H1 (cell line): Measurements from ENCODE around the gene SLC27A1. TPM values are rescaled to one million over a fixed set of nuclear protein-coding genes. Genes with fewer than 3 reads are reported as not detected.
A peak's percentile ranks its signal among the peaks of the same experiment; 100 is the strongest.

ENCODE experiments used
- CTCF ChIA-PET: fragments of 300-600 bp; sonication (Branson Sonifier 250); formaldehyde crosslinking; loops from one replicate; lab custom pipeline; 2021; ENCODE audit not compliant: partially characterized antibody; lab: Charles Lee
- POLR2A ChIA-PET: fragments of 300-600 bp; sonication (Branson Sonifier 250); formaldehyde crosslinking; loops from one replicate; lab custom pipeline; 2021; ENCODE audit warnings: inconsistent platforms; ENCODE audit not compliant: partially characterized antibody; lab: Charles Lee
- DNase-seq, 2 experiments: peaks; one replicate each; pipeline versions ENCODE4 v3.0.0 to v3.0.0-alpha.2; 2010 to 2022; ENCODE audit warnings: low spot score in 2 of 2, low read depth in 1 of 2, mixed read lengths in 1 of 2
- FAIRE-seq: peaks from 2 replicates; lab custom pipeline; 2011; peaks lifted over from hg19 to GRCh38; lab: Jason Lieb, UNC
- H2AFZ ChIP-seq: 2 replicates; pipeline ENCODE4 v1.8.1; 2012; ENCODE audit warnings: low read length, inconsistent platforms
- H2AK5ac ChIP-seq: 2 replicates; pipeline ENCODE4 v1.6.1; 2013; ENCODE audit warnings: low read depth, low read length
- H2BK120ac ChIP-seq: replicated peaks from 2 replicates; pipeline ENCODE3; 2013; ENCODE audit warnings: low read depth, low read length, inconsistent platforms
- H2BK12ac ChIP-seq: 2 replicates; pipeline ENCODE4 v1.6.1; 2013; ENCODE audit warnings: low read depth, low read length
- H2BK15ac ChIP-seq: 2 replicates; pipeline ENCODE4 v1.6.1; 2013; ENCODE audit warnings: low read length
- H2BK20ac ChIP-seq: 2 replicates; pipeline ENCODE4 v1.6.1; 2013; ENCODE audit warnings: low read length
- H2BK5ac ChIP-seq: 2 replicates; pipeline ENCODE4 v1.6.1; 2013; ENCODE audit warnings: low read depth, low read length
- H3K14ac ChIP-seq: 2 replicates; pipeline ENCODE4 v1.6.1; 2013; ENCODE audit warnings: inconsistent platforms; ENCODE audit not compliant: insufficient read length
- H3K18ac ChIP-seq: 2 replicates; pipeline ENCODE4 v1.6.1; 2013; ENCODE audit warnings: low read length; ENCODE audit errors: extremely low read depth
- H3K23ac ChIP-seq: 2 replicates; pipeline ENCODE4 v1.6.1; 2013; ENCODE audit warnings: inconsistent platforms; ENCODE audit not compliant: insufficient read length
- H3K23me2 ChIP-seq: 2 replicates; pipeline ENCODE4 v1.6.1; 2013; ENCODE audit warnings: low read depth, low read length
- H3K27ac ChIP-seq: 2 replicates; pipeline ENCODE4 v1.6.1; 2011; ENCODE audit warnings: low read depth, low read length, inconsistent platforms
- H3K27me3 ChIP-seq, 4 experiments: replicated peaks in 1 of 4; 1 replicate in 1 of 4; 2 replicates in 3 of 4; pipeline versions ENCODE4 v1.6.1 to v1.8.1; 2011 to 2013; ENCODE audit warnings: low read length in 3 of 4, mild to moderate bottlenecking in 3 of 4, inconsistent platforms in 2 of 4, mixed read lengths in 2 of 4, moderate library complexity in 1 of 4; ENCODE audit not compliant: control insufficient read depth in 3 of 4, insufficient read depth in 3 of 4; ENCODE audit errors: extremely low read depth in 1 of 4
- H3K36me3 ChIP-seq, 4 experiments: 2 replicates each; pipeline versions ENCODE4 v1.6.1 to v1.8.1; 2011 to 2013; ENCODE audit warnings: mild to moderate bottlenecking in 4 of 4, low read length in 3 of 4, moderate library complexity in 2 of 4, control low read depth in 1 of 4, inconsistent platforms in 1 of 4; ENCODE audit not compliant: insufficient read depth in 4 of 4, control insufficient read depth in 2 of 4
- H3K4ac ChIP-seq: replicated peaks from 2 replicates; pipeline ENCODE3; 2013; ENCODE audit warnings: low read length, low read depth, mixed read lengths, inconsistent platforms; ENCODE audit not compliant: insufficient read length
- H3K4me1 ChIP-seq, 4 experiments: replicated peaks in 1 of 4; 1 replicate in 1 of 4; 2 replicates in 3 of 4; pipeline versions ENCODE4 v1.6.1 to v1.8.1; 2011 to 2013; ENCODE audit warnings: low read length in 3 of 4, inconsistent platforms in 2 of 4, mixed read lengths in 1 of 4; ENCODE audit not compliant: insufficient read depth in 4 of 4, control insufficient read depth in 3 of 4
- H3K4me2 ChIP-seq, 2 experiments: 2 replicates each; pipeline versions ENCODE4 v1.6.1 to v1.8.1; 2011 to 2013; ENCODE audit warnings: low read depth in 2 of 2, low read length in 2 of 2, control low read depth in 1 of 2, inconsistent platforms in 1 of 2, mild to moderate bottlenecking in 1 of 2; ENCODE audit not compliant: insufficient read depth in 1 of 2
- H3K4me3 ChIP-seq, 4 experiments: fragments of 200-600, 300-600 bp in 1 of 4; sonication (generic), shearing (Covaris generic), sonication (Bioruptor Twin) in 1 of 4; 2 replicates each; pipeline versions ENCODE4 v1.5.1 to v1.8.1; 2011 to 2016; ENCODE audit warnings: low read length in 4 of 4, low read depth in 3 of 4, control low read depth in 2 of 4, inconsistent platforms in 2 of 4, mild to moderate bottlenecking in 2 of 4, mixed read lengths in 1 of 4, moderate library complexity in 1 of 4; ENCODE audit not compliant: insufficient read depth in 2 of 4; ENCODE audit errors: extremely low read depth in 1 of 4
- H3K56ac ChIP-seq: replicated peaks from 2 replicates; pipeline ENCODE3; 2013; ENCODE audit warnings: low read depth, mild to moderate bottlenecking, mixed read lengths, low read length, inconsistent platforms; ENCODE audit not compliant: insufficient read length
- H3K79me1 ChIP-seq: 2 replicates; pipeline ENCODE4 v1.6.1; 2013; ENCODE audit warnings: low read depth, low read length, control low read depth
- H3K79me2 ChIP-seq, 2 experiments: 2 replicates each; pipeline versions ENCODE4 v1.6.1 to v1.8.1; 2012 to 2013; ENCODE audit warnings: low read length in 2 of 2, mild to moderate bottlenecking in 2 of 2, inconsistent platforms in 1 of 2; ENCODE audit not compliant: insufficient read depth in 2 of 2, control insufficient read depth in 1 of 2
- H3K9ac ChIP-seq, 4 experiments: replicated peaks in 1 of 4; 1 replicate in 1 of 4; 2 replicates in 3 of 4; pipeline versions ENCODE4 v1.6.1 to v1.8.1; 2011 to 2013; ENCODE audit warnings: low read depth in 3 of 4, low read length in 3 of 4, control low read depth in 2 of 4, mild to moderate bottlenecking in 2 of 4, moderate library complexity in 2 of 4, inconsistent platforms in 1 of 4; ENCODE audit errors: extremely low read depth in 1 of 4
- H3K9me3 ChIP-seq, 2 experiments: 2 replicates each; pipeline versions ENCODE4 v1.6.1 to v1.8.1; 2012 to 2013; ENCODE audit warnings: mild to moderate bottlenecking in 2 of 2, moderate library complexity in 2 of 2, control low read depth in 1 of 2, inconsistent platforms in 1 of 2, low read depth in 1 of 2, low read length in 1 of 2, mixed read lengths in 1 of 2; ENCODE audit not compliant: insufficient read depth in 2 of 2
- H4K20me1 ChIP-seq, 2 experiments: replicated peaks in 1 of 2; 2 replicates each; pipeline versions ENCODE3 to v1.8.1; 2011 to 2013; ENCODE audit warnings: inconsistent platforms in 2 of 2, low read length in 2 of 2, mild to moderate bottlenecking in 1 of 2; ENCODE audit not compliant: insufficient read depth in 2 of 2, control insufficient read depth in 1 of 2
- H4K5ac ChIP-seq: 2 replicates; pipeline ENCODE4 v1.6.1; 2013; ENCODE audit warnings: low read length, low read depth, mixed read lengths, inconsistent platforms; ENCODE audit not compliant: insufficient read length
- H4K8ac ChIP-seq: 2 replicates; pipeline ENCODE4 v1.8.0; 2013; ENCODE audit warnings: mild to moderate bottlenecking, moderate library complexity, low read length, inconsistent platforms; ENCODE audit not compliant: insufficient read depth; ENCODE audit errors: extremely low read depth
- H4K91ac ChIP-seq: replicated peaks from 2 replicates; pipeline ENCODE3; 2013; ENCODE audit warnings: low read length, mixed read lengths, inconsistent platforms; ENCODE audit not compliant: insufficient read length
- ATF3 ChIP-seq: IDR thresholded peaks from 2 replicates; pipeline ENCODE4 v1.6.1; 2011; ENCODE audit warnings: low read depth, mild to moderate bottlenecking, low read length; ENCODE audit not compliant: insufficient read depth
- KDM1A ChIP-seq: fragments of 200-600, 300-600 bp; sonication (generic); IDR thresholded peaks from 2 replicates; pipeline ENCODE4 v1.7.1; 2016; ENCODE audit warnings: mild to moderate bottlenecking, low read length, borderline replicate concordance
- WGBS, 2 experiments: shearing (Covaris generic) in 1 of 2; methylation state at CpG; one replicate each; pipeline versions ENCODE4 v1.1.6 to v1.1.7; 2013 to 2015; ENCODE audit warnings: low lambda C conversion rate in 2 of 2, mixed read lengths in 2 of 2, inconsistent platforms in 1 of 2, low coverage in 1 of 2, missing lambda C conversion rate in 1 of 2; ENCODE audit not compliant: insufficient replicate concordance in 2 of 2, insufficient coverage in 1 of 2, insufficient read length in 1 of 2; ENCODE audit errors: extremely low coverage in 1 of 2, missing lambda C conversion rate in 1 of 2; 5-methylcytosine and 5-hydroxymethylcytosine counted together
- polyA plus RNA-seq, 7 experiments: library from polyadenylated mRNA; depleted of rRNA in 3 of 7; stranded (reverse) in 5 of 7; unstranded in 2 of 7; fragments of >200 nt in 5 of 7; fragments of 200-250 nt in 2 of 7; gene quantifications; 1 replicate in 5 of 7; 2 replicates in 1 of 7; 4 replicates in 1 of 7; pipeline versions ENCODE4 v1.2.1 to v1.2.3, GENCODE V29; 2011 to 2013; ENCODE audit warnings: missing spikeins in 2 of 7, mixed read lengths in 2 of 7
- total RNA-seq: library from RNA; stranded (reverse); fragmentation: NEBNext Ultra II Directional; extraction: Animal tissue kit (Norgen Biotek cat#: 25700); gene quantifications from 2 replicates; pipeline ENCODE4 v1.2.1, GENCODE V29; 2021

Gene SLC27A1
- total and polyA plus RNA-seq, 2 of the 8 experiments (the other 6 are each of a cell fraction or from before 2014, with no cell fraction given) = 7.5 to 9.1 TPM

- no peak for DNase-seq
- Histone ChIP-seq H3K4me3 (no peak overlapping the region), H3K4ac (no peak overlapping the region), H4K20me1 (peaks cover 0 to 2% of the 10 kb centered on the region in 2 experiments), H3K23ac (no peak overlapping the region), H4K5ac (no peak overlapping the region), H2BK20ac (no peak overlapping the region), H3K56ac (no peak overlapping the region), H3K27me3 (peaks cover 2 to 28% (median 21%) of the 10 kb centered on the region in 4 experiments), H3K79me2 (no peaks in the 10 kb centered on the region), H2BK12ac (0 out of 2 replicates have a peak overlapping the region, but pooled peaks have one; percentile 6), H3K4me1 (peaks cover 0 to 7% (median 5%) of the 10 kb centered on the region in 4 experiments; a peak in 6 of 7 replicates), H2BK5ac (no peak overlapping the region), H2BK120ac (no peak overlapping the region), H3K9me3 (no peaks in the 10 kb centered on the region), H3K79me1 (no peaks in the 10 kb centered on the region), H3K27ac (no peak overlapping the region), H4K8ac (no peak overlapping the region), H3K18ac (no peak overlapping the region), H3K4me2 (no peak overlapping the region), H4K91ac (no peak overlapping the region), H3K23me2 (peaks cover 11% of the 10 kb centered on the region; the same call in 1 of the 2 replicates), H3K14ac (no peak overlapping the region), H2BK15ac (no peak overlapping the region), H2AFZ (no peak overlapping the region), H3K9ac (no peak overlapping the region), H3K36me3 (no peaks in the 10 kb centered on the region), H2AK5ac (no peak overlapping the region)
- ChIA-PET CTCF (interaction anchor here (1.4 to 2.7 kb wide), 2 partner anchors 46 to 64 kb away, joined by 3 to 11 read pairs; no protein-coding TSS in a partner anchor), POLR2A (no interaction called here)
- 73% methylated on average over 8 of the region's 8 CpGs; no CpG with 5 or more reads in 1 of the 2 experiments for WGBS, 2 experiments
- peak; percentile 19 for FAIRE-seq
- 0 out of 2 replicates have a peak, but pooled peaks have one; percentile 34 for TF ChIP-seq KDM1A
- TF ChIP-seq ATF3 = no peak
Observed at GRCh38 chr19:17450264-17451075, 19.9 kb upstream of the SLC27A1 start.
